GM21619 (cell line): Measurements from ENCODE around the gene ABCA7.
A peak's percentile ranks its signal among the peaks of the same experiment; 100 is the strongest.

Source experiments
- ATAC-seq: cut with Tn5 transposase; IDR thresholded peaks from one replicate; pipeline ENCODE4 v1.9.1; 2021; ENCODE audit not compliant: unreplicated experiment

ABCA7 gene

GRCh38 chr19:1032264-1032867, 7.5 kb upstream of the ABCA7 start:
- no peak for ATAC-seq

- ATAC-seq: no peak
Observed at GRCh38 chr19:1035998-1036621, 3.8 kb upstream of the ABCA7 start.

- no peak for ATAC-seq
Observed at GRCh38 chr19:1037621-1038064, 2.3 kb upstream of the ABCA7 start.

GRCh38 chr19:1038978-1039645, 795 bp upstream of the ABCA7 start:
- no peak for ATAC-seq

GRCh38 chr19:1040476-1041271, 767 bp downstream of the ABCA7 start:
- ATAC-seq: peak; percentile 42

- no peak for ATAC-seq
Observed at GRCh38 chr19:1041272-1041834, 1.4 kb downstream of the ABCA7 start.

- no peak for ATAC-seq
Observed at GRCh38 chr19:1041835-1042685, 2.2 kb downstream of the ABCA7 start.

- ATAC-seq: no peak
Observed at GRCh38 chr19:1042689-1043511, 3.0 kb downstream of the ABCA7 start.

GRCh38 chr19:1045247-1045603, 5.3 kb downstream of the ABCA7 start:
- no peak for ATAC-seq

GRCh38 chr19:1046117-1046626, 6.3 kb downstream of the ABCA7 start:
- ATAC-seq: no peak

- no peak for ATAC-seq
Observed at GRCh38 chr19:1046836-1047695, 7.2 kb downstream of the ABCA7 start.

GRCh38 chr19:1047696-1048147, 7.8 kb downstream of the ABCA7 start:
- no peak for ATAC-seq

- ATAC-seq: no peak
Observed at GRCh38 chr19:1049106-1049505, 9.2 kb downstream of the ABCA7 start.

- no peak for ATAC-seq
Observed at GRCh38 chr19:1049800-1050199, 9.9 kb downstream of the ABCA7 start.

- no peak for ATAC-seq
Observed at GRCh38 chr19:1050989-1051788, 11.3 kb downstream of the ABCA7 start.

GRCh38 chr19:1051791-1052190, 11.9 kb downstream of the ABCA7 start:
- ATAC-seq: no peak

GRCh38 chr19:1052349-1052975, 12.6 kb downstream of the ABCA7 start:
- ATAC-seq: no peak
